GM21423 (cell line): Measurements from ENCODE around the gene ZNF771.

ENCODE experiments used
- ATAC-seq: cut with Tn5 transposase; IDR thresholded peaks from one replicate; pipeline ENCODE4 v1.9.1; 2021; ENCODE audit warnings: mild to moderate bottlenecking, moderate library complexity; ENCODE audit not compliant: unreplicated experiment

Gene ZNF771

DNA sequence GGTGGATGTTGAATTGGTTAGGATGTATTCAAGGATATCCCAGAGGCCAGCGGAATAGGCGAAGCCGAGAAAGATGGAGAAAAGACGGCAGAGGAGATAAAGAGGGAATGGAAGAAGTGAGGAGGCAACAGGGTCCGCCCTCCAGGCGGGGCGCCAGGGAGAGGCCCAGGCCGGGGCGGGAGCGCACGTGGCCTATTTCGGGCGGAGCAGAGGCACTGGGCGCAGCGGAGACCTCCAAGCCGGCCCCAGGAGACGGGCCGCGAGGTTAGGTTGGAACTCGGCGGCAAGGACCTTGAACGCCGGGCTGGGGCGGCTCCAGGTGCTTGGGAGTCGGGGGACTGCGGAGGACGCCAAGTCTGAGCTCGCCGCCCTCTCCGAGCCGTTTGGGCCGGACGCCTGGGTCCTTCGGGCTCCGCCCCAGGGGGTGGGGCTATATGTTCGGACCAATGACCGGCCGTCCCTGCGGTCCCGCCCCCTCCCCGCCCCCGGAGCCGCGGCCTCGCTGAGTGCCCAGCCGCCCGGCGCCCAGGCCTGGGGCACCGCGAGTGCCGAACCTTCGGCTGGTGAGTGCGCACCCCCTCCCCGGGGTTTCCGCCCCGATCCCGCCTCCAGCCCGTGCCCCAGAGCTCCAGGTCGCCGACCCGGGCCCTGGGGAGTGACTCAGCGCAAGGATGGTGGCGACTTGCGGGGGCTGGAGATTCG is at the start of gene ZNF771:
Gene ZNF771 (plus strand): TSS at position 505 of the 702 bp plus-strand sequence. CDS start 448 bp downstream, outside the sequence.
- ATAC-seq, result peak; percentile 77

DNA sequence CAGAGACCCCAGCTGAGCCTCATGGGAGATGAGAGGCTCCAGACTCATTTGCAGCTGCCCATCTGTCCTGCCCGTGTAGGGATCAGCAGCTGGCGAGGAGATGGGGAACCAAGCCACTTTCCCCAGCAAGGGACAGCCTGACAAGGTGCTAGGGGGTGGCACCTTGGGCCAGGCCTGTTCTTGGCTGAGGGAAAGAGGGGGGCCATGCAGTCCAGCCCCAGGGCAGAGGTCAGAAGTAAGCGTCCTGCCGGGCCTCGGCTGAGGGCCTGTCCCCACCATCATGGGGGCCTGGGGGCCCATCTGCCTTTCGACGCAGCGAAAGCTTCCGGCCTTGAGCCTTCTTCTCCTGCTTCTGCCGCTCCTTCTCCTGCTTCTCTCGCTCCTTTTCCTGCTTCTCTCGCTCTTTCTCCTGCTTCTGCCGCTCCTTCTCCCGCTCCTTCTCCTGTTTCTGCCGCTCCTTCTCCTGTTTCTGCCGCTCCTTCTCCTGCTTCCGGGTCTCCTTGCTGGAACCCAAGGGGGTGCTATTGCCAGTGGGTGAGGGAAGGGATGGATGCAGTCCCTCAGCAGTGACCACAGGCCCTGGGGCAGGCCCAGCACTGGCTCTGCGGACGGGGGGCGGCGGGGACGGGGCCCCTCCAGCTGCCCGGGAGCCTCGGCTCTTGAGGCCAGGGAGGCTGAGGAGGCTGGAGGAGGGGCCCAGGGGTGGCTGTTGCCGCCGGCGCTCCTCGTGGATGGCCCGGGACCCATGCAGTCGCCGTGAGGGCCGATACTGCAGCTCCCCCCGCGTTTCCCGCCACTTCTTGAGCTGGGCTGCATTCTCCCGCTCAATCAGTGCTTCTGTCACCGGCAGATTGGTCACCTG is 49.5 kb upstream of the ZNF771 start:
- no peak for ATAC-seq

DNA sequence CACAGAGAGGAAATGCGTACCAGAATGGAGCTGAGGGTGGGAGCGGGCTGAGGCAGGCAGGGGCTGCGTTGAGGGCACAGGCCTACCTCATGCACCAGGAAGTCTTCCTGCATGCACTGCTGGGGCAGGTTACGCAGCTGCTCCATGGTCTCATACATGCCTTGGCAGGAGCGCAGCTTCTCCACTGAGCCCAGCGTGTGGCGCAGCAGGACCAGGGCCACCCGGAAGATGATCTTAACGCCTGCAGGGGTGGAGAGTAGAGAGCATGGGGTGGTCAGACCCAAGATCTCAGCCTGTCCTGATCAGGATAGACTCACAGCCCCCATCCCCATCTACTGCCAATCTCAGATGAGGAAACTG is 48.8 kb upstream of the ZNF771 start:
- ATAC-seq, result no peak

DNA sequence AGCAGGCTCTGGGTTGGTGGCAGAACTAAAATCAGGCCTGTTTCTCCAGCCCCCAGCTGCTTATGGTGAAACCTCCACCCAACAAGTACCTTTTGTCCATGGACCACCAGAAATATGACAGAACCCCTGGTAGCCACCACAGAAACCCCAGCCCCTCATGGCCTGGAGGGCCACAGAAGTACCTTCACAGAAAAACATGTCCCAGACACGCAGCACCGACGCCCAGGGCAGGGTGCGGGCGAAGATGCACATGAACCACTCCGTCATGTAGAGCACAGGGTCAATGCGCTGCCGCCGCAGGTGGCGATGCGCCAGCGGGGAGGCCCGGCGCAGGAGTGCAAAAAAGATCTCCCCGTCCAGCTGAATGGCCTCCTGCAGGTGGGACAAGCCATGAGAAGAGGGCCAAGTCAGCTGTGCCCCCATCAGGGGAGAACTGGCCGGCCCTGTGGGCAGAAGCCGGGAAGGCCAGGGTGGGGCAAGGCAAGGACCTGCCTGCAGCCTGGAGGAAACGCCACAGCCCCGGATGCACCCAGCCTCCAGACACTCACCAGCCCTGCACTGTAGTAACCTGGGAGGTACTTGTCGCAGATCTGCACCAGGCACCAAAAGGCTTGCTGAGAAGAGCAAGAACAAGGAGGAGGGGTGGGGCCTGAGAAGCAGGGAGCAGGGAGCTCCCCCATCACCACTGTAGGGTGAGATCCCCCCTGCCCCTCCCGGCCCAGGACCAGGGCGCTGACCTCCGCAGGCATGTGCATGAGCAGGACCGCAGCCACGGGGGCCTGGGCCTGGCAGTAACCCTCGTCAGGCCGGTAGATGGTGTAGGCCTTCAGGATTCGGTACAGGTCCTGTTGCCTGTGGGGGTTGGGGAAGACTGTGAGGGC is 48.2 kb upstream of the ZNF771 start:
- ATAC-seq, result no peak

DNA sequence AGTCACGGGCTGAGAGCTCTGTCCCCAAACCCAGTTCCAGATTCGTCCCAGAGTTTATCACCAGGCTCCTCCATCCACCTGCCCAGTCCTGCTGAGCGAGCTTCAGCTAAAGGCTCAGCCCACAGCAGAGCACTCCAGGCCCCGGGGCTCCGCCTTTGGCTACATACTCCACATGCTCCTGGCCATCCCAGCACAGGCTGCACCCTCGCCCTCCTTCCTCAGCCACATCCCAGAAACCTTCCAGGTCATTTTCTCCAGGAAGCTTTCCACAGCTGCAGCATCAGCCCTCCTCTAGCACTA is 47.6 kb upstream of the ZNF771 start:
- ATAC-seq, result no peak

DNA sequence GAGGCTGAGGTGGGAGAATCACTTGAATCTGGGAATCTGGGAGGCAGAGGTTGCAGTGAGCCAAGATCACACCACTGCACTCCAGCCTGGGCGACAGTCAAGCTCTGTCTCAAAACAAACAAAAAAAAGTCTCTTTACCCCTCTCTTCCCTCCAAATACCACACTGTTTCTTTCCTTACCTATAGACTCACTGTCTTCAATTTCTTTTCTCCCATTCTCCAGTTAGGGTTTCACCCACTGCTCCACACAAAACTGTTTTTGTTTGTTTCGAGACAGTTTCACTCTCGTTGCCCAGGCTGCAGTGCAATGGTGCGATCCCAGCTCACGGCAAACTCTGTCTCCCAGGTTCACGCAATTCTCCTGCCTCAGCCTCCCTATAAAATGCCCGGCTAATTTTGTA is 46.2 kb upstream of the ZNF771 start:
- ATAC-seq, result no peak

DNA sequence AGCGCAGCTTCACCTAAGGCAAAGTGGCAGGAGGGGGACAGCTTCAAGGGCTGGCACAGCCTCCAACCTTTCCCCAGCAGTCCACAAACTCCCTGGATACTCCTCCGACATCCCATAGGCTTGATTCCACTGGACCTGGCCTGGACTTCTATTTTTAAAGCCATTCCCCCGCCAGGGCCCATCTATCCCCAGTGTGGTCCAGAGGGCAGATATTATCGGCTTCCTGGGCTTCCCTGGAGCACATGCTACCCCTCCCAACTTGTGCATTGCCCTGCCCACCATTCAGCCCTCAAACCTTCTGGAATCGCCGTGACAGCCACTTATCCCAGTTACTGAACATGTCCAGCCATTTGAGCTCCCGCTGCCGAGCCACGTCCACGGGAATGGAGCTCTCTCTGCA is 42.2 kb upstream of the ZNF771 start:
- ATAC-seq, result no peak

DNA sequence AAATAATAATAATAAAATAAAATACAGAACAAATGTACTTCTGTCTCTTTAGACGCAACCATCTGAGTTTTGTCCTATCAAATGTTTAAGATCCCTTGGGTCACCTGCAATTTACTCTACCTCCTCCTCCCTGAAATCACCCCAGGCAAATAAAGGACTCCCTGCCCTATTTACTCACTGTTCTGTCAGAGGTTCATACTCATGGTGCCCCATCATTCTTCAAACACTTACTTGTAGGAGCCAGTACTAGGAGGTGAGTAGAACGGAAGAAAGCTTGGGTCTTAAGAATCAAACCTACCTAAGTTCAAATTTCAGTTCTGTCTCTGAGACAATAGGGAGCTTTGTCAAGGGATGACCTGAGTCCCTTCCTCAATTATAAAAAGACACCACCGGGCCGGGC is 40.9 kb upstream of the ZNF771 start:
- no peak for ATAC-seq

DNA sequence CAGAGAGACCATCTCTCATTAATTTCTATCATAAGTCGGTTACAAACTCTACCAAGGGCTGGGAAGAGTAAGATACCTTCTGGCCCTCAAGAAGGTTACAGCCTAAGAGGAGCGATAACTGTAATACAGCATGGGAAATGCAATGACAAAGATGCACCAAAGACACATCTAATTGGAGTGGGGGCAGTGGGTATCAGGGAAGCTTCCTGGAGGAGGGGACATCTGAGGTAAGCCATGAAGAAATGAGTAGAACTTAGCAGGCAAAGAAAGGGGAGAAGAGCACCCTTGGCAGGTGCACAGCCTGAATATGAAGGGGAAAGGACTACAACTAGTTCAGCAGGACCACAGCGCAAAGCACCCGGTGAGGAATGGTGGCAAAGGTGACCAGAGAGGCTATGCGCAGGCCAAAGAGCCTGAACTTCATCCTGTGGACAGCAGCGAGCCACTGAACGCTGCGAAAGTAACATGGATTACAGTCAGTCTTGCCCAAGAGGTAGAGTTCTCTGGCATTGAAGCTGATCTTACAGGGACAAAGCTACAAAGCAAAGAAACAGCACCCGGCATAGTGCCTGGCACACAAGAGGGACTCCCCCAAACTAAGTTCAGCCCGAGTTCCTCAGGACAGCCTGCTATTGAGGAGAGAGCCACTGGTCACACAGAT is 39.9 kb upstream of the ZNF771 start:
- ATAC-seq, result no peak

DNA sequence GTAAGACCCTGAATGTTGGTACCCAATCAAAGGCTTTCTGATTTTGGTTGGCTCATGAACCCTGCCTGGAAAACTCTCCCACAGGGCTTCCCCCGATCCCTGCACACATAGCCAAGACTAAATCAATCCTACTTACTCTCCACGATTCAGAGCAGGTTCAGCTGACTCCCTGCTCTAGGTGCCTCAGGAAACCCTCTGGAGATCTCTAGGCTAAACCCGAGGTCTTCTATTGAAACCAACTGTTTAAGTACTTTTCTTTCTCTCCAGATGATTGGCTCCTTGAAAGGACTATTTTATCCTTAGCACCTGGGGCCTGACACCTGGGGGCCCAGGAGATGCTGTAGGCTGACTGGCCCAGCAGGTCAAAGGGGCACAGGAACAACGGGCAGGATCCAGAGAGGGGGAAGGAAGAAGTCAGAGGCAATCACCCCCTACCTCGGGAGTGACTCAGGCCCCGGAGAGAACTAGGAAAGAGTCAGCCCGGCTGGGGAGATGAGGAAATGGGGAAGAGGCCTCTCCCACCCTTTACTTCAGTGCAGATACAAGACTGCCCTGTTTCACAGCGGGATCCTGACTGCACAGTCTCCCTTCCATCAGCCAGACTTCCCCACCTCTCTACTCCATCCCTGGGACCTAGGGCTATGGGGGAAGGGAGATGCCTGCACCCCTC is 39.1 kb upstream of the ZNF771 start:
- ATAC-seq, result no peak

DNA sequence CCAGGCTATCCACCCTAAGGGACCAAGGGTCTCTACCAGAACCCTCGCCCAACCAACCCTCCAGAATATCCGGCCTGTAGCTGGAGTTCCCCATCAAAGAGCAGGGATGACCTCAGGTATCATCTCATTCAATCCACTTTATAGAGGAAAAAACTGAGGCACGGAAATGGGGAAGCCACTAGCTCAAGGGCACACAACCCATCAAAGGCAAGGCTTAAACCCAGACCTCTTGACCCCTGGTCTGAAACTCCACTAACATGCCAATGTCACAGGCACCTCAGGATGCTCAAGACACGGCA is 38.7 kb upstream of the ZNF771 start:
- no peak for ATAC-seq

DNA sequence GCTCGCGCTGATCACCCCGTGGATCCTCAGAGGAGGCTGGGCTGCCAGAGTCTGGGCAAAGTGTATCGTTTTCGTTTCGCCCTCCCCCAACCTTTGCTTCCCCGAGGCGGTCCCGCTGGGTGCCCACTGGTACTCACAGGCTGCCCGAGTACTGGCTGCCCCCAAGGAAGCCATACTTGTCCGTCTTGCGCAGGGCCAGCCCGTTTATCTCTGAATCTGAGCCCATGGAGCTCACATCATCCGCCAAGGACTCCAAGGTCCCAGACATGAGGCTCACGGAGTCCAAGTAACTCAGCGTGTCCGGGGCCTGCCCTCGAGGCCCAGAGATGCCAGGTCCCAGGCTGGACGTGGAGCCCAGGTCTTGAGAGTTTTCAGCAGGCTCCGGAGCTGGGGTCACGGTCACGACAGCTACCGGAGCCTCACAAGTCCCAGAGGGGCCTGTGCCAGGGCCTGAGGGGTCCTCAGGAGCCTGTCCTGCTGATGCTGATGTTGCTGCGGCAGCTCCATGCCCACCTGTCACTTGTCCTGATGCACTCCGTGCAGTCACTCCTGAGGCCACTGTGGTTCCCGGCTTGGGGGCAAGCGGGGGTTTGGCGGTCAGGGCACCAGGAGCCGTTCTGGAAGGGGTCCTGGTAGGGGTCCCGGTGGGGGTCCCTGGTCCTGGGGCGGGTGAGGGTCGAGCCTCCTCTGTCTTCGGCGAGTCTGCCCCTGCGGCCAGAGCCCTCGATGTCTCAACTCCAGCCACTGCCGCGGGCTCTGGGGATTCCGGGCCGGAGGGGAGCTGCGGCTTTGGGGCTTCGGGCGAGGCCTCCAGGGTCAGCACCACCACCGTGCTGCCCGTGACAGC is 38.1 kb upstream of the ZNF771 start:
- no peak for ATAC-seq

DNA sequence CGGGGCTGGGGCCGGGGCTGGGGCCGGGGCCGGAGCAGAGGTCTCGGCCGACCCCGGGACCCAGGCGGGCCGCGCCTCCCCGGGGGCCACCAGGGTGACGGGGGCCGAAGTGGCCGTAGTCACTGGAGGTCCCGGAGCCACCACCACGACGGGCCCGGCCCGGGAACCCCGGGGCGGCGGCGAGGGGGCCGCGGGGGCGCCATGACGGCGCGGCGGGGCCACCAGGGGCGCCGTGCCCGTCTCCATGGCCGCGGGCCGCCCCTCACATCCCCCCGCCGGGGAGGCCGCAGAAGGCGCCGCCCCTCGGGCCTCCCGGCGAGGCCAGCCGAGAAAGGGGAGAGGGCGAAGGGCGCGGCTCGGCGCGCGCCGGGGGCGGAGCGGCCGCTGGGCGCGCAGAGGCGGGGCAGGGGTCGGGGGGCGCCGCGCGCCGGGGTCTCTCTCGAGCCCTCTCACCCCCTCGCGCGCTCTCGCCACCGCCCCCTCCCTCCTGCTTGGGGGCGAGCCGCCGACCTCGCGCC is 37.4 kb upstream of the ZNF771 start:
- ATAC-seq, result no peak

DNA sequence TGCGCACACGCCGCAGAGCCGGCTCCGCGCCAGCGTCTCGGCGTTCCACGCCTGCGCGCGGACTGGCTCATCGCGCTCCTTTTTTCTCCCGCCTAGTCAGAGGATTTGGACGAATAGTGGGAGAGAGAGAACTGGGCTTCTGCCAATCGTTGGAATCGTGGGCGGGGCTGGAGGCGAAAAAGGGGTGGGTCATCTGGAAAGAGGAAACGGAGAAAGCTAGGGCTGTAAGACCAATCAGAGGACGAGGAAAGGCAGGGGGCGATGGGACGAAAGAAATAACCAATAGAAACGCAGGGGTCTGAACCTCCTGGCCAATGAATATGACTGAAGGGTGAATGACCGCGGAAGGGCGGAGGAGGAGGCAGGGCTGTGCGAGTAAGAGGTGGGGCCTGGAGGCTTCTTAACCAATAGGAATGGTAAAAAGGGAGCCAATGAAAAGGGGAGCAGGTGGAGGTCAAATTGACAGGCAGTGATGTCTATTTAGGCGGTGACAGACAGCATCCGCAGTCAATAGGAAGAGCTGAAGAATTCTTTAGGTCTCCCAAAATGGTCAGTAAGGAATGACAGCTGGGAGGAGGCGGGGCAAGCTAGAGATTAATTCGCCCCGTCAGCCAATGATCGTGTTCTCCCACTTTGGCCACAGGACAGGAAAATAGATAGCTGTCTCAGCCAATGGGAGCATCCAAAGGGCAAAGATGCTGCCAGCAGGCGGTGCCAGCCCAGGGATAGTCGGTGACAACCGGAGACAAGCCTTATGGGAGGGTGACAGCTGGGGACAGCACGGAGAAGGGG is 36.8 kb upstream of the ZNF771 start, which contains the start of gene TBC1D10B:
Gene TBC1D10B (minus strand): TSS at position 39 of the 792 bp plus-strand sequence. CDS start 311 bp downstream, outside the sequence.
- ATAC-seq, result peak; percentile 76

DNA sequence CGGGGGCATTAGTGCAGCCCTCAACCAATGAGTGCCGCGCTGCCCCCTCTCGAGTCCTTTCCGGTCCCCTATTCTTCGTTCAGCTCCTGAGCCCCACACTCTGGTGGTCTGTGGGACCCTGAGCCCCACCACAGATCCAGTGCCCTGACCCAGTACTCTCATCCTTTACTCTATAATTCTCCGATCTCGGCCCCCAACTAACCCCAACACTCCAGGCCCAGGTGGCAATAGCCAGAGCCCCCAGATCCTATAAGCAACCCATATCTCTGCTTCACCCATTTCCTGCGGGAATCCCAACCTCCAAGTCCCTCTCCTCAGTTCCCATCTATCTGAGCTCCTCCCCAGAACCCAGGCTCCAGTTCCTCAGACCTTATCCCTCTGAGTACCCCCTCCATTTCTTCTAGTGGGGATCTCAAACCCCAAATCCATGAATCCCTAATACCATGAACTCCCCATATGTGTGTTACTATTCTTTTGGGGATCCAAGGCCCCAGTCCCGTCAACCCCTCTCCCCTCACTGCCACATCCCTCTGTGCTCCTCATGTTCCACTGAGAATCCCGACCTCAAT is 36.1 kb upstream of the ZNF771 start:
- ATAC-seq, result no peak

DNA sequence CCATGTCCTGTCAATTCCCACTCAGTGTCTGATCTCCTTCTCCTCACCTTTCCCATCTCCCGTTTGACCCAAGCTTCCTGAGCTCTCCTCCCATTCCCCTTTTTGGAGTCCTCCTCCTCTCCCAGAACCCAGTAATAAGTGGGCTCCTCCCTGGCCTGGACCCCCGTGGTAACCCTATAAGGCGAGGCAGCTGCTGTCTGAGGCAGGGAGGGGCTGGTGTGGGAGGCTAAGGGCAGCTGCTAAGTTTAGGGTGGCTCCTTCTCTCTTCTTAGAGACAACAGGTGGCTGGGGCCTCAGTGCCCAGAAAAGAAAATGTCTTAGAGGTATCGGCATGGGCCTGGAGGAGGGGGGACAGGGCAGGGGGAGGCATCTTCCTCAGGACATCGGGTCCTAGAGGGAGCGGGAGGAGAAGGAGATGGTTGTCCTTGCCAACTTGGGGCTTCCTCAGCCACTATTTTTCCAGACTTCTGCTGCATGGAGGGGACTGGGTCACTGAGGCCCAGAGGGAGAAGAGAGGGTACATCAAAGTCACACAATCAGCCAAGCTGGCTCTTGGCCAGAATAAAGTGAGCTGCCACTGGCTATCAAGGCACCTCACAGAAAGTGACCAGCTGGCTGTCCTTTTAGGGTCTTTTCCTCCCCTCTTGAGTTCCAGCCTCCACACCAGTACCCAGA is 35.2 kb upstream of the ZNF771 start:
- ATAC-seq, result no peak

DNA sequence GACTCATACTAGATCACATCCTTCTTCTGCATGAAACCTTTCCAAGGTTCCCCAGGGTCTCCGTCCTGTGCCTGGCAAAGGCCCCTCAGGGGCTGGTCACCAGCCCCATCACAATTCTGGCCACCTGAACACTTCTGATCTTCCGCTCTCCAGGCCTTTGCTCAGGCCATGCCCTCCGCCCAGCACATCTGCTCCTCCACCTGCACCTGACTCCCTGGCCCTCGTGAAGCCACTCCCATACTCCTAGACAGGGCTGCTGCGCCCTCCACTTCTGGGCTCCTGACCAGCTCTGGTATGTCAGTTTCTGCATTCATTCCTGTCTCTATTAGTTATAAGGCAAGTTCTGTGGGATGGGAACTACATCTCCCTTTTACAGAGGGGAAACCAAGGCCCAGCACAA is 34.7 kb upstream of the ZNF771 start:
- no peak for ATAC-seq

DNA sequence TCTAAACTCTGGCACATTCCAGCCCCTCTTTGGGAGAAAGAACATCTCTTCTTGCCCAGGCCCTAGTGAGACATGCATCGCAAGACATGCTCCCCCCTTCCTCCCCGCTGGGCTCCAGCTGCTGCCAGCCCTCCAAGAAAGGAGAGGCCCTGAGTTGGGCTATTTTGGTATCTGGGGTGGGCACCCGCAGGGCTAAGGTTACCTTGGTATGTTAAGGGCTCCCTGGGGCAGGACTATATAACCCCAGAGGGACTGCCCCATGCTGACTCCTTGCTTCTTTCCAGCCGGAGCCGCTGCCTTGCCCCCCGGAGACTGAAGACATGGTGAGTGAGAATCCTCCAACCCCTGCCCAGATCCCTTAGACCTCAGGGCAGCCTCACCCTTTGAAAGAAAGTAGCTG is 32.9 kb upstream of the ZNF771 start, which contains the start of gene MYL11:
Gene MYL11 (plus strand): TSS at position 265 of the 400 bp plus-strand sequence. CDS start 56 bp downstream, at position 321.
- no peak for ATAC-seq
